GM18498 (cell line): ENCODE results near the gene SP6.

ENCODE experiments used
- ATAC-seq: cut with Tn5 transposase; IDR thresholded peaks from one replicate; pipeline ENCODE4 v1.9.1; 2021; ENCODE audit warnings: mild to moderate bottlenecking, moderate library complexity; ENCODE audit not compliant: unreplicated experiment

The SP6 gene

GRCh38 chr17:47838636-47839035, 12.3 kb downstream of the SP6 start:
- no peak for ATAC-seq

GRCh38 chr17:47837401-47838039, 13.4 kb downstream of the SP6 start:
- no peak for ATAC-seq

- no peak for ATAC-seq
Measured at GRCh38 chr17:47836601-47837000, 14.4 kb downstream of the SP6 start.

GRCh38 chr17:47834756-47835155, 16.2 kb downstream of the SP6 start:
- no peak for ATAC-seq

- ATAC-seq = no peak
Measured at GRCh38 chr17:47831934-47832327, 19.0 kb downstream of the SP6 start.

GRCh38 chr17:47831003-47831933, 19.7 kb downstream of the SP6 start, which contains the start of the genes LRRC46 and MRPL10:
TSS of gene LRRC46 (plus strand) at chr17:47831670. CDS start at chr17:47831990, 320 bp downstream.
TSS of gene MRPL10 (minus strand) at chr17:47831541. CDS start at chr17:47831511, 30 bp downstream.
- ATAC-seq = peak; percentile 86

GRCh38 chr17:47830396-47831002, 20.5 kb downstream of the SP6 start:
- ATAC-seq = no peak

- ATAC-seq = no peak
Measured at GRCh38 chr17:47829870-47830269, 21.1 kb downstream of the SP6 start.

- no peak for ATAC-seq
Measured at GRCh38 chr17:47823519-47823918, 27.4 kb downstream of the SP6 start.

- ATAC-seq = no peak
Measured at GRCh38 chr17:47822785-47823184, 28.2 kb downstream of the SP6 start.

- ATAC-seq = peak; percentile 87
Measured at GRCh38 chr17:47821424-47822391, 29.3 kb downstream of the SP6 start, which contains the start of gene OSBPL7. TSS of gene OSBPL7 (minus strand) at chr17:47821794. CDS start at chr17:47820278, 1,516 bp downstream.

- ATAC-seq = no peak
Measured at GRCh38 chr17:47821031-47821423, 29.9 kb downstream of the SP6 start.

- no peak for ATAC-seq
Measured at GRCh38 chr17:47820033-47820789, 30.8 kb downstream of the SP6 start.

GRCh38 chr17:47819475-47819874, 31.5 kb downstream of the SP6 start:
- no peak for ATAC-seq

- ATAC-seq = no peak
Measured at GRCh38 chr17:47818002-47818695, 32.8 kb downstream of the SP6 start.

GRCh38 chr17:47816947-47817346, 34.0 kb downstream of the SP6 start:
- ATAC-seq = no peak

- ATAC-seq = no peak
Measured at GRCh38 chr17:47816111-47816735, 34.7 kb downstream of the SP6 start.

GRCh38 chr17:47815106-47815918, 35.7 kb downstream of the SP6 start:
- ATAC-seq = no peak
